GM18858 (cell line): Measurements from ENCODE around the gene RHBDL3.
"Not testable (repeated sequence)": the region's sequence is repeated elsewhere in the genome, so short reads cannot be mapped to it uniquely, and the experiment has no call there.

Source experiments
- ATAC-seq: cut with Tn5 transposase; IDR thresholded peaks from one replicate; pipeline ENCODE4 v1.9.1; 2021; ENCODE audit not compliant: unreplicated experiment

Gene RHBDL3

GRCh38 chr17:32289471-32290070 is 23.9 kb downstream of the RHBDL3 start:
- ATAC-seq: no peak

GRCh38 chr17:32292094-32292493 is 26.5 kb downstream of the RHBDL3 start:
- ATAC-seq: no peak

- no peak for ATAC-seq
Observed at GRCh38 chr17:32297424-32297823, 31.8 kb downstream of the RHBDL3 start.

- ATAC-seq: no peak
Observed at GRCh38 chr17:32297860-32298259, 32.2 kb downstream of the RHBDL3 start.

GRCh38 chr17:32298298-32298697 is 32.7 kb downstream of the RHBDL3 start:
- ATAC-seq: no peak

- no peak for ATAC-seq
Observed at GRCh38 chr17:32298721-32299579, 33.3 kb downstream of the RHBDL3 start.

- no peak for ATAC-seq
Observed at GRCh38 chr17:32299580-32300164, 34.0 kb downstream of the RHBDL3 start.

GRCh38 chr17:32302037-32302436 is 36.4 kb downstream of the RHBDL3 start:
- no peak for ATAC-seq

GRCh38 chr17:32302860-32303649 is 37.4 kb downstream of the RHBDL3 start:
- ATAC-seq: no peak

- ATAC-seq: no peak
Observed at GRCh38 chr17:32303781-32304288, 38.2 kb downstream of the RHBDL3 start.

- no peak for ATAC-seq
Observed at GRCh38 chr17:32305049-32305448, 39.4 kb downstream of the RHBDL3 start.

GRCh38 chr17:32307658-32308057 is 42.0 kb downstream of the RHBDL3 start:
- ATAC-seq: no peak

GRCh38 chr17:32311028-32311536 is 45.5 kb downstream of the RHBDL3 start:
- ATAC-seq: no peak

GRCh38 chr17:32314636-32315035 is 49.0 kb downstream of the RHBDL3 start:
- no peak for ATAC-seq

GRCh38 chr17:32315171-32315570 is 49.5 kb downstream of the RHBDL3 start:
- ATAC-seq: no peak

- not testable (repeated sequence) for ATAC-seq
Observed at GRCh38 chr17:32316653-32317052, 51.0 kb downstream of the RHBDL3 start.

GRCh38 chr17:32317353-32317752 is 51.7 kb downstream of the RHBDL3 start:
- no peak for ATAC-seq

GRCh38 chr17:32318071-32318470 is 52.4 kb downstream of the RHBDL3 start:
- ATAC-seq: no peak

GRCh38 chr17:32319548-32319905 is 53.9 kb downstream of the RHBDL3 start:
- ATAC-seq: no peak

GRCh38 chr17:32320080-32320479 is 54.4 kb downstream of the RHBDL3 start:
- not testable (repeated sequence) for ATAC-seq

GRCh38 chr17:32320847-32321246 is 55.2 kb downstream of the RHBDL3 start:
- ATAC-seq: no peak
